K562 (cell line): ENCODE data around the gene ARHGAP9. TPM values are rescaled to one million over a fixed set of nuclear protein-coding genes. Genes with fewer than 3 reads are reported as not detected.

Experiments
- CC2D1A ChIP-seq: fragments of 450-650 bp; IDR thresholded peaks from 2 replicates; pipeline ENCODE4 v1.6.1; 2017; ENCODE audit warnings: mild to moderate bottlenecking
- ETV6 ChIP-seq, 3 experiments: fragments of 150-350 bp in 1 of 3; sonication (generic) in 1 of 3; formaldehyde crosslinking in 1 of 3; IDR thresholded peaks; 2 replicates each; pipeline versions ENCODE4 v1.6.1 to v1.8.0; 2014 to 2022; ENCODE audit warnings: borderline replicate concordance in 2 of 3, low read depth in 2 of 3, antibody characterized with exemption in 1 of 3, low read length in 1 of 3, mild to moderate bottlenecking in 1 of 3, missing genetic modification reagents in 1 of 3
- HDGF ChIP-seq: fragments of 450-650 bp; IDR thresholded peaks from 2 replicates; pipeline ENCODE4 v1.6.1; 2016
- RBM34 ChIP-seq: fragments of 200-400 bp; formaldehyde crosslinking; IDR thresholded peaks from 2 replicates; pipeline ENCODE4 v1.6.1; 2018; ENCODE audit warnings: low read length, borderline replicate concordance; ENCODE audit not compliant: insufficient read depth
- RCOR1 ChIP-seq, 2 experiments: IDR thresholded peaks; 2 replicates each; pipeline ENCODE4 v1.6.1; 2012; ENCODE audit warnings: low read depth in 2 of 2, low read length in 2 of 2, borderline replicate concordance in 1 of 2, improper control_type of control experiment in 1 of 2
- SIN3A ChIP-seq, 2 experiments: fragments of 150-350 bp in 1 of 2; IDR thresholded peaks; 2 replicates each; pipeline ENCODE4 v1.6.1; 2011 to 2016; ENCODE audit warnings: borderline replicate concordance in 2 of 2, low read depth in 2 of 2, low read length in 2 of 2, mild to moderate bottlenecking in 2 of 2, moderate library complexity in 2 of 2; ENCODE audit not compliant: control insufficient read depth in 1 of 2
- ZNF444 ChIP-seq: fragments of 250-450 bp; sonication (Bioruptor Pico); IDR thresholded peaks from 2 replicates; pipeline ENCODE4 v1.4.0; 2020; ENCODE audit warnings: mild to moderate bottlenecking, moderate library complexity
- ZNF583 ChIP-seq: fragments of 250-450 bp; sonication (Bioruptor Pico); IDR thresholded peaks from 2 replicates; pipeline ENCODE4 v1.4.0; 2020
- ZNF589 ChIP-seq: fragments of 200-800 bp; sonication (Bioruptor generic); IDR thresholded peaks from 2 replicates; pipeline ENCODE4 v1.6.1; 2016; ENCODE audit warnings: low read depth, missing genetic modification characterization, missing compliant biosample characterization
- ZNF79 ChIP-seq: fragments of 250-450 bp; sonication (Bioruptor Pico); IDR thresholded peaks from 2 replicates; pipeline ENCODE4 v1.4.0; 2020; ENCODE audit warnings: low read depth, mild to moderate bottlenecking, moderate library complexity
- polyA plus RNA-seq, 8 experiments: library from polyadenylated mRNA; depleted of rRNA in 4 of 8; stranded (reverse) in 5 of 8; unstranded in 3 of 8; fragments of >200 nt; fragmentation: Nextera tagmentation in 2 of 8; fragmentation: Illumina TruSeq in 1 of 8; extraction: Ambion mirVana in 2 of 8; extraction: Trizol in 1 of 8; gene quantifications; 2 replicates each; pipeline versions ENCODE4 v1.2.1 to v1.2.3, GENCODE V29; 2011 to 2014; ENCODE audit warnings: inconsistent platforms in 1 of 8, missing spikeins in 1 of 8
- total RNA-seq, 7 experiments: library from RNA; depleted of rRNA in 6 of 7; stranded (reverse); fragments of >200 nt in 6 of 7; fragmentation: Illumina TruSeq in 2 of 7; extraction: Trizol in 2 of 7; gene quantifications; 2 replicates each; pipeline versions ENCODE4 v1.2.1 to v1.2.3, GENCODE V29; 2011 to 2021; ENCODE audit warnings: low replicate concordance in 1 of 7
- TF ChIP-seq, protein P1 (sequence below), 2 experiments: fragments of 200-800 bp in 1 of 2; sonication (Bioruptor generic) in 1 of 2; sonication (generic) in 1 of 2; formaldehyde crosslinking in 1 of 2; IDR thresholded peaks in 1 of 2; conservative IDR thresholded peaks in 1 of 2; 2 replicates each; pipeline versions ENCODE4 v1.5.0 to v1.6.1; 2016 to 2020; ENCODE audit warnings: missing compliant biosample characterization in 1 of 2, missing genetic modification characterization in 1 of 2, missing genetic modification reagents in 1 of 2
- TF ChIP-seq, protein P2 (sequence below): IDR thresholded peaks from 2 replicates; pipeline ENCODE4 v1.6.1; 2011; ENCODE audit warnings: borderline replicate concordance, low read depth, mild to moderate bottlenecking, moderate library complexity, low read length; ENCODE audit not compliant: insufficient read depth, poor library complexity, severe bottlenecking
- TF ChIP-seq, protein P3 (sequence below): fragments of 250-450 bp; sonication (Bioruptor Pico); IDR thresholded peaks from 2 replicates; pipeline ENCODE4 v1.4.0; 2020
- TF ChIP-seq, protein P4 (sequence below): fragments of 450-650 bp; IDR thresholded peaks from 2 replicates; pipeline ENCODE4 v1.6.1; 2016; ENCODE audit warnings: low read depth, mild to moderate bottlenecking, moderate library complexity

The ARHGAP9 gene
- total and polyA plus RNA-seq, 9 of the 15 experiments (the other 6 are each of a cell fraction or from before 2014, with no cell fraction given): 1.5 to 10.2 (median 5.1) TPM

DNA sequence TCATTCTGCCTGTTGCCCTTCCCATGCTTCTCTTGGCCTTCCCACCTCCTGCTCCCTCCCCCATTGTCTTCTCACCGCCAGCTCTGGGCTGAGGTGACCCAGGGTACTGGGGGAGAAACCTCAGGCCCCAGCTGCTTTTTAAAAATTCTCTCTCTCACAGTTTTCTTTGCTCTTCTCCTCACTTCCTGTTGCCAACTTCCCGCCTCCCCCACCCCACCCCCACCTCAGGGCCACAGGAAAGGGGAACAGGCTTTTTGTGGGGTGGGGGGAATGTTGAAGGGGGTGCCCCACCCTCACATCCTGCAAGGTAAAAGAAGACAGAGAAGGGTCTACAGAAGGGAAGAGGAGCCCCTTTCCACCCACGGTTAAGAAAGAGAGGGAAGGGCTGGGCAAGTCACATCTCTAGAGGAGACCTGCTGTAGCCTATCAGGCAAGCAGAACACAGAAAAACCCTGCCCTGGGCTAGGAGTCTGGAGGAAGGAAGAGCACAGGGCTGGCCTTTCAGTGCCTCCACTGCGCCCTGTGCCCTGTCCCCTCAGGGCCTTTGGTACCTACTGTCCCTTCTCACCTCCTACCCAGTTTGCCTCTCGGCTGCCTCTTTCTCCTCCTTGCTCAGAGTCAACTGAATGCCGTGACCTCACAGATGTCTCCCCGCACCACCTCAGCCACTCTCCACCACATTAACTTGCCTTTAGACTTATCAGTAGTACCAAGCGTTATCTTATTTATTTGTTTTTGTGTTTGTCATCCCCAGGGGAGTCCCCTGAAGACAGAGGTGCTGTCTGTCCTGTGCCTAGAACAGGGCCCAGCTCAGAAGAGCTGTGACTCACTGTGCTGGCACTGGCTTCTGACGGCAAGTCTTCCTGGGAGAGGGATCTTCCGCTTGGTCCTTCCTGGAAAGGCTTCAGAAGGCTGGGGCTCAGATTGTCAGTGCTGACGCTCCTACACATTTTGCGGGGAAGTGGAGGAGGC lies 1.7 kb downstream of the ARHGAP9 start (continued):
- TF ChIP-seq, protein P1, sequence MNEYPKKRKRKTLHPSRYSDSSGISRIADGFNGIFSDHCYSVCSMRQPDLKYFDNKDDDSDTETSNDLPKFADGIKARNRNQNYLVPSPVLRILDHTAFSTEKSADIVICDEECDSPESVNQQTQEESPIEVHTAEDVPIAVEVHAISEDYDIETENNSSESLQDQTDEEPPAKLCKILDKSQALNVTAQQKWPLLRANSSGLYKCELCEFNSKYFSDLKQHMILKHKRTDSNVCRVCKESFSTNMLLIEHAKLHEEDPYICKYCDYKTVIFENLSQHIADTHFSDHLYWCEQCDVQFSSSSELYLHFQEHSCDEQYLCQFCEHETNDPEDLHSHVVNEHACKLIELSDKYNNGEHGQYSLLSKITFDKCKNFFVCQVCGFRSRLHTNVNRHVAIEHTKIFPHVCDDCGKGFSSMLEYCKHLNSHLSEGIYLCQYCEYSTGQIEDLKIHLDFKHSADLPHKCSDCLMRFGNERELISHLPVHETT (CRISPR knock-in tag; conservative IDR thresholded peaks at IDR 0.05 in 1 of 2, IDR thresholded peaks at IDR 0.05 in 1 of 2): no peak
- no peak for TF ChIP-seq ZNF583 (CRISPR knock-in tag)
- TF ChIP-seq RBM34: no peak
- TF ChIP-seq ZNF444 (CRISPR knock-in tag): no peak
- TF ChIP-seq, protein P2, sequence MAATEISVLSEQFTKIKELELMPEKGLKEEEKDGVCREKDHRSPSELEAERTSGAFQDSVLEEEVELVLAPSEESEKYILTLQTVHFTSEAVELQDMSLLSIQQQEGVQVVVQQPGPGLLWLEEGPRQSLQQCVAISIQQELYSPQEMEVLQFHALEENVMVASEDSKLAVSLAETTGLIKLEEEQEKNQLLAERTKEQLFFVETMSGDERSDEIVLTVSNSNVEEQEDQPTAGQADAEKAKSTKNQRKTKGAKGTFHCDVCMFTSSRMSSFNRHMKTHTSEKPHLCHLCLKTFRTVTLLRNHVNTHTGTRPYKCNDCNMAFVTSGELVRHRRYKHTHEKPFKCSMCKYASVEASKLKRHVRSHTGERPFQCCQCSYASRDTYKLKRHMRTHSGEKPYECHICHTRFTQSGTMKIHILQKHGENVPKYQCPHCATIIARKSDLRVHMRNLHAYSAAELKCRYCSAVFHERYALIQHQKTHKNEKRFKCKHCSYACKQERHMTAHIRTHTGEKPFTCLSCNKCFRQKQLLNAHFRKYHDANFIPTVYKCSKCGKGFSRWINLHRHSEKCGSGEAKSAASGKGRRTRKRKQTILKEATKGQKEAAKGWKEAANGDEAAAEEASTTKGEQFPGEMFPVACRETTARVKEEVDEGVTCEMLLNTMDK: no peak
- no peak for TF ChIP-seq RCOR1 (IDR thresholded peaks at IDR 0.05; ENCODE audit: borderline replicate concordance in 1 of 2, low read depth in 2 of 2, low read length in 2 of 2)
- TF ChIP-seq ZNF589 (CRISPR knock-in tag): peak; percentile 77; the same call in 1 of the 2 replicates
- TF ChIP-seq ETV6 (IDR thresholded peaks at IDR 0.05; ENCODE audit: borderline replicate concordance in 1 of 2, low read depth in 2 of 2, low read length in 1 of 2): 0 out of 4 replicates have a peak, but pooled peaks of 1 of the 2 experiments have one; percentile 32
- no peak for TF ChIP-seq ETV6 (CRISPR knock-in tag; IDR thresholded peaks at IDR 0.05; ENCODE audit: borderline replicate concordance)
- TF ChIP-seq, protein P3, sequence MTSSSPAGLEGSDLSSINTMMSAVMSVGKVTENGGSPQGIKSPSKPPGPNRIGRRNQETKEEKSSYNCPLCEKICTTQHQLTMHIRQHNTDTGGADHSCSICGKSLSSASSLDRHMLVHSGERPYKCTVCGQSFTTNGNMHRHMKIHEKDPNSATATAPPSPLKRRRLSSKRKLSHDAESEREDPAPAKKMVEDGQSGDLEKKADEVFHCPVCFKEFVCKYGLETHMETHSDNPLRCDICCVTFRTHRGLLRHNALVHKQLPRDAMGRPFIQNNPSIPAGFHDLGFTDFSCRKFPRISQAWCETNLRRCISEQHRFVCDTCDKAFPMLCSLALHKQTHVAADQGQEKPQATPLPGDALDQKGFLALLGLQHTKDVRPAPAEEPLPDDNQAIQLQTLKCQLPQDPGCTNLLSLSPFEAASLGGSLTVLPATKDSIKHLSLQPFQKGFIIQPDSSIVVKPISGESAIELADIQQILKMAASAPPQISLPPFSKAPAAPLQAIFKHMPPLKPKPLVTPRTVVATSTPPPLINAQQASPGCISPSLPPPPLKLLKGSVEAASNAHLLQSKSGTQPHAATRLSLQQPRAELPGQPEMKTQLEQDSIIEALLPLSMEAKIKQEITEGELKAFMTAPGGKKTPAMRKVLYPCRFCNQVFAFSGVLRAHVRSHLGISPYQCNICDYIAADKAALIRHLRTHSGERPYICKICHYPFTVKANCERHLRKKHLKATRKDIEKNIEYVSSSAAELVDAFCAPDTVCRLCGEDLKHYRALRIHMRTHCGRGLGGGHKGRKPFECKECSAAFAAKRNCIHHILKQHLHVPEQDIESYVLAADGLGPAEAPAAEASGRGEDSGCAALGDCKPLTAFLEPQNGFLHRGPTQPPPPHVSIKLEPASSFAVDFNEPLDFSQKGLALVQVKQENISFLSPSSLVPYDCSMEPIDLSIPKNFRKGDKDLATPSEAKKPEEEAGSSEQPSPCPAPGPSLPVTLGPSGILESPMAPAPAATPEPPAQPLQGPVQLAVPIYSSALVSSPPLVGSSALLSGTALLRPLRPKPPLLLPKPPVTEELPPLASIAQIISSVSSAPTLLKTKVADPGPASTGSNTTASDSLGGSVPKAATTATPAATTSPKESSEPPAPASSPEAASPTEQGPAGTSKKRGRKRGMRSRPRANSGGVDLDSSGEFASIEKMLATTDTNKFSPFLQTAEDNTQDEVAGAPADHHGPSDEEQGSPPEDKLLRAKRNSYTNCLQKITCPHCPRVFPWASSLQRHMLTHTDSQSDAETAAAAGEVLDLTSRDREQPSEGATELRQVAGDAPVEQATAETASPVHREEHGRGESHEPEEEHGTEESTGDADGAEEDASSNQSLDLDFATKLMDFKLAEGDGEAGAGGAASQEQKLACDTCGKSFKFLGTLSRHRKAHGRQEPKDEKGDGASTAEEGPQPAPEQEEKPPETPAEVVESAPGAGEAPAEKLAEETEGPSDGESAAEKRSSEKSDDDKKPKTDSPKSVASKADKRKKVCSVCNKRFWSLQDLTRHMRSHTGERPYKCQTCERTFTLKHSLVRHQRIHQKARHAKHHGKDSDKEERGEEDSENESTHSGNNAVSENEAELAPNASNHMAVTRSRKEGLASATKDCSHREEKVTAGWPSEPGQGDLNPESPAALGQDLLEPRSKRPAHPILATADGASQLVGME (CRISPR knock-in tag): 0 out of 2 replicates have a peak, but pooled peaks have one; percentile 68
- TF ChIP-seq, protein P4, sequence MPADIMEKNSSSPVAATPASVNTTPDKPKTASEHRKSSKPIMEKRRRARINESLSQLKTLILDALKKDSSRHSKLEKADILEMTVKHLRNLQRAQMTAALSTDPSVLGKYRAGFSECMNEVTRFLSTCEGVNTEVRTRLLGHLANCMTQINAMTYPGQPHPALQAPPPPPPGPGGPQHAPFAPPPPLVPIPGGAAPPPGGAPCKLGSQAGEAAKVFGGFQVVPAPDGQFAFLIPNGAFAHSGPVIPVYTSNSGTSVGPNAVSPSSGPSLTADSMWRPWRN: no peak
- TF ChIP-seq ZNF79 (CRISPR knock-in tag): no peak; the same call in 1 of the 2 replicates
- TF ChIP-seq CC2D1A: peak; percentile 80; the same call in 1 of the 2 replicates
- 0 out of 2 replicates have a peak, but pooled peaks have one; percentile 26 for TF ChIP-seq HDGF
- no peak for TF ChIP-seq SIN3A (IDR thresholded peaks at IDR 0.05; ENCODE audit: borderline replicate concordance in 2 of 2, control insufficient read depth in 1 of 2, low read depth in 2 of 2, low read length in 2 of 2)
